GM21381 (cell line): ENCODE data around the gene ANKHD1.

Experiments used
- ATAC-seq: cut with Tn5 transposase; IDR thresholded peaks from one replicate; pipeline ENCODE4 v1.9.1; 2021; ENCODE audit warnings: mild to moderate bottlenecking, moderate library complexity; ENCODE audit not compliant: unreplicated experiment

The ANKHD1 gene

GRCh38 chr5:140502834-140503233 is 101.2 kb downstream of the ANKHD1 start:
- no peak for ATAC-seq

GRCh38 chr5:140509898-140510297 is 108.3 kb downstream of the ANKHD1 start:
- ATAC-seq, result no peak

- no peak for ATAC-seq
Measured at GRCh38 chr5:140513124-140513523, 111.5 kb downstream of the ANKHD1 start.

GRCh38 chr5:140524003-140524402 is 122.4 kb downstream of the ANKHD1 start:
- no peak for ATAC-seq

GRCh38 chr5:140540227-140540626 is 138.6 kb downstream of the ANKHD1 start:
- ATAC-seq, result no peak

- no peak for ATAC-seq
Measured at GRCh38 chr5:140542972-140543371, 141.3 kb downstream of the ANKHD1 start.

GRCh38 chr5:140544986-140545385 is 143.4 kb downstream of the ANKHD1 start:
- no peak for ATAC-seq

GRCh38 chr5:140545606-140546005 is 144.0 kb downstream of the ANKHD1 start:
- no peak for ATAC-seq

GRCh38 chr5:140546851-140547507 is 145.3 kb downstream of the ANKHD1 start:
- no peak for ATAC-seq

GRCh38 chr5:140547508-140548299 is 146.1 kb downstream of the ANKHD1 start, which contains the start of gene EIF4EBP3:
TSS of gene EIF4EBP3 (plus strand) at chr5:140547662. CDS start at chr5:140547738, 76 bp downstream.
- peak; percentile 96 for ATAC-seq

GRCh38 chr5:140548300-140548688 is 146.7 kb downstream of the ANKHD1 start:
- ATAC-seq, result no peak

- no peak for ATAC-seq
Measured at GRCh38 chr5:140548791-140549190, 147.2 kb downstream of the ANKHD1 start.

GRCh38 chr5:140549237-140550144 is 147.9 kb downstream of the ANKHD1 start:
- ATAC-seq, result no peak

GRCh38 chr5:140550147-140551079 is 148.8 kb downstream of the ANKHD1 start:
- no peak for ATAC-seq

- no peak for ATAC-seq
Measured at GRCh38 chr5:140551872-140552271, 150.2 kb downstream of the ANKHD1 start.

GRCh38 chr5:140553657-140554056 is 152.0 kb downstream of the ANKHD1 start:
- ATAC-seq, result no peak

GRCh38 chr5:140554454-140554853 is 152.8 kb downstream of the ANKHD1 start:
- no peak for ATAC-seq

GRCh38 chr5:140555747-140556312 is 154.2 kb downstream of the ANKHD1 start:
- ATAC-seq, result no peak

- no peak for ATAC-seq
Measured at GRCh38 chr5:140556438-140556837, 154.8 kb downstream of the ANKHD1 start.
